NCI-H345 (cell line): Measurements from ENCODE around the gene ARHGAP9.

Experiments
- DNase-seq: peaks from one replicate; lab custom pipeline; 2025; lab: John Stamatoyannopoulos, UW

The ARHGAP9 gene

DNA sequence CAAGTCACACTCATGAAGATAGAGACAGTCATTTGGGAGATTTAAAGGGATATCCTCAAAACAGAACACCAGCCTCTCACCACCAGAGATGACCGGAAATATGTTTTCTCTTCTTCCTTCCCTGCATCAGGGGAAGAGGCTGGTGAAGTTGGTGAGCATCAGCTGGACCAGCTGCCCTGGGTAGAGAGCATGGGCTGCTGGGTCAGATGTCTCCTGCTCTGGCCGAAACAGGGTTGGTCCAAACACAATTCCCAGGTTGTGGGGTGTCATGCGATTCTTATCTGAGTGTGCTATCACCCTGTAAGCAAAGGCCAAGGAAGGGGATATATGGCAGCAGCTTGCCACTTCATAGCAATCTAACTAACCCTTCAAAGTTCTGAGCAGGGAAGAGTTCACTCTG is 7.3 kb downstream of the ARHGAP9 start:
- no peak for DNase-seq

DNA sequence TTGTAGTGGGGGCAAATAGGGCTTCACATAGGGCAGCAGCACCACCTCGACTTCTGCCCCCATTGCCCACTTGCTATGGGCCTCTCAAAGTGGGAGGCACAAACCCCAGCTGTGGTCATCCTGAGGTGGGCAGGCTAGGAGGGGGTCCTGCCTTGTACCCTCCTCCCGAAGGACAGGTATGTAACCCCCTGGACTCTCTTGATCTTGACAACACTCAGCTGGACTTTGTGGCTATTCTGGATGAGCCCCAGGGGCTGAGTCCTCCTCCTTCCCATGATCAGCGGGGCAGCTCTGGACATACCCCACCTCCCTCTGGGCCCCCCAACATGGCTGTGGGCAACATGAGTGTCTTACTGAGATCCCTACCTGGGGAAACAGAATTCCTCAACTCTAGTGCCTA is 8.0 kb downstream of the ARHGAP9 start:
- no peak for DNase-seq

DNA sequence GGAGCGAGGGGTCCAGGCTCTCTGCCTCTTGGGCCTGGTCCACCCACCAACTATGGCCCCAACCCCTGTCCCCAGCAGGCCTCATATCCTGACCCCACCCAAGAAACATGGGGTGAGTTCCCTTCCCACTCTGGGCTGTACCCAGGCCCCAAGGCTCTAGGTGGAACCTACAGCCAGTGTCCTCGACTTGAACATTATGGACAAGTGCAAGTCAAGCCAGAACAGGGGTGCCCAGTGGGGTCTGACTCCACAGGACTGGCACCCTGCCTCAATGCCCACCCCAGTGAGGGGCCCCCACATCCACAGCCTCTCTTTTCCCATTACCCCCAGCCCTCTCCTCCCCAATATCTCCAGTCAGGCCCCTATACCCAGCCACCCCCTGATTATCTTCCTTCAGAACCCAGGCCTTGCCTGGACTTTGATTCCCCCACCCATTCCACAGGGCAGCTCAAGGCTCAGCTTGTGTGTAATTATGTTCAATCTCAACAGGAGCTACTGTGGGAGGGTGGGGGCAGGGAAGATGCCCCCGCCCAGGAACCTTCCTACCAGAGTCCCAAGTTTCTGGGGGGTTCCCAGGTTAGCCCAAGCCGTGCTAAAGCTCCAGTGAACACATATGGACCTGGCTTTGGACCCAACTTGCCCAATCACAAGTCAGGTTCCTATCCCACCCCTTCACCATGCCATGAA is 8.6 kb downstream of the ARHGAP9 start:
- DNase-seq: no peak

DNA sequence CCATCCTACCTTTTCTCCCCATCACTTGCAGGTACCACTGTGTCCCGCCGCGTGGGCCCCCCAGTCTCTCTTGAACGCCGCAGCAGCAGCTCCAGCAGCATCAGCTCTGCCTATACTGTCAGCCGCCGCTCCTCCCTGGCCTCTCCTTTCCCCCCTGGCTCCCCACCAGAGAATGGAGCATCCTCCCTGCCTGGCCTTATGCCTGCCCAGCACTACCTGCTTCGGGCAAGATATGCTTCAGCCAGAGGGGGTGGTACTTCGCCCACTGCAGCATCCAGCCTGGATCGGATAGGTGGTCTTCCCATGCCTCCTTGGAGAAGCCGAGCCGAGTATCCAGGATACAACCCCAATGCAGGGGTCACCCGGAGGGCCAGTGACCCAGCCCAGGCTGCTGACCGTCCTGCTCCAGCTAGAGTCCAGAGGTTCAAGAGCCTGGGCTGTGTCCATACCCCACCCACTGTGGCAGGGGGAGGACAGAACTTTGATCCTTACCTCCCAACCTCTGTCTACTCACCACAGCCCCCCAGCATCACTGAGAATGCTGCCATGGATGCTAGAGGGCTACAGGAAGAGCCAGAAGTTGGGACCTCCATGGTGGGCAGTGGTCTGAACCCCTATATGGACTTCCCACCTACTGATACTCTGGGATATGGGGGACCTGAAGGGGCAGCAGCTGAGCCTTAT is 9.2 kb downstream of the ARHGAP9 start:
- no peak for DNase-seq

GRCh38 chr12:57469296-57470164 is 10.1 kb downstream of the ARHGAP9 start:
- DNase-seq: no peak

DNA sequence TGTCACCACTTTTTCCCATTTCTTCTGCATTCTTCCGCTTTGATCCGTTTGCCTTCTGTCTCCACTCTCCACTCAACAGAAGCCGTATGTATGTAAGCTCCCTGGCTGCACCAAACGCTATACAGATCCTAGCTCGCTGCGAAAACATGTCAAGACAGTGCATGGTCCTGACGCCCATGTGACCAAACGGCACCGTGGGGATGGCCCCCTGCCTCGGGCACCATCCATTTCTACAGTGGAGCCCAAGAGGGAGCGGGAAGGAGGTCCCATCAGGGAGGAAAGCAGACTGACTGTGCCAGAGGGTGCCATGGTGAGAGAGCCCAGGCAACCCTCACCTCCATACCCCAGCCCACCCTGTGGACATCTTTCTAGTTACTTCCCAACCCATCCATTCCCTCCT is 11.8 kb downstream of the ARHGAP9 start:
- no peak for DNase-seq

- DNase-seq: no peak
Observed at GRCh38 chr12:57467212-57467874, 12.3 kb downstream of the ARHGAP9 start.

DNA sequence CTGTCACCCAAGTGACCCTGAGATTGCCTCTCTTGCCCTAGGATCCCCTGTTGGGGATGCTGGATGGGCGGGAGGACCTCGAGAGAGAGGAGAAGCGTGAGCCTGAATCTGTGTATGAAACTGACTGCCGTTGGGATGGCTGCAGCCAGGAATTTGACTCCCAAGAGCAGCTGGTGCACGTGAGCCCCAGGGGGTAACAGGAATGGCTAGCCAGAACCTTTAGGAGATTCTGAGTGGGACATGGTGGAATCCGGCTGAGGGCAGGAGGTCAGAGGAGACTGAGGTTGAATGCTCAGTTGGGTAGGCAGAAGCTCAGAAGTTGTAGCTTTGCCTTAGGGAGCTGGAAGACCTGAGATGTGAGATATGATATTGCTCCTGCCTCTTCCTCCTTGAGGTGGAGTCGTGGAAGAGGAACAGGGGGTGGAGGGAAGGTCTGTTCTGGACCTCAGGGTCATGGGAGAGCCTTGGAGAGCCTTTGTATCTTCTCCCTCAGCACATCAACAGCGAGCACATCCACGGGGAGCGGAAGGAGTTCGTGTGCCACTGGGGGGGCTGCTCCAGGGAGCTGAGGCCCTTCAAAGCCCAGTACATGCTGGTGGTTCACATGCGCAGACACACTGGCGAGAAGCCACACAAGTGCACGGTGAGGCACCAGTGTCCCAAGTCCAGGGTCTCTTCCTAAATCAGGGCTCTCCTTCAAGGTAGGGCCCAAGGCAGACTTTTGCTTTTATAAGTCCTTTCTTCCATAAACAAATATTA is 13.7 kb downstream of the ARHGAP9 start:
- no peak for DNase-seq

DNA sequence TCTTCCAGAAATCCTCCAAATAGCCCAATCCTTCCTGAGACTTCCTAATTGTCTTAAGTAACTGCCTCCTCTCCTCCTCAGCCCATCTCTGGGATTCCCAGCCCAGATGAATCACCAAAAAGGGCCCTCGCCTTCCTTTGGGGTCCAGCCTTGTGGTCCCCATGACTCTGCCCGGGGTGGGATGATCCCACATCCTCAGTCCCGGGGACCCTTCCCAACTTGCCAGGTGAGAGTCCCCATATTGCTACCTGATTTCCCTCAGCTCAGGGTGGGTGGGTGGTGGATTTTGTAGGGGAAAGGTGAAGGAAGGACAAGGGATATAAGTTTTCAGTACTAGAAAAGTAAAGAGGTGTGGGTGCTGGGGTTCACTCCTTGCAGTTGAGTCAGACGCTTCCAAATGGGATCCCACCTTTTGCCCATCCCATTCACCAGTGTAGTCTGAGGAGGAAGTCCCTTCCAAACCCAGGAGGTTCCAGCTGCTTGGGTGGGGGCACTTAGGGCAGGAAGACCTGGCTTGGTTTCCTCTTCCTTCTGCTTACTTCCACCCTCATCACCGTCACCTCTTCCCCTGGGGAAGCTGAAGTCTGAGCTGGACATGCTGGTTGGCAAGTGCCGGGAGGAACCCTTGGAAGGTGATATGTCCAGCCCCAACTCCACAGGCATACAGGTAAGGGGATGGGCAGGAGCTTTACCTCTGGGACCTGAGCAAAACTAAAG is 14.5 kb downstream of the ARHGAP9 start:
- DNase-seq: no peak

GRCh38 chr12:57464569-57464968 is 15.1 kb downstream of the ARHGAP9 start:
- DNase-seq: no peak

- no peak for DNase-seq
Observed at GRCh38 chr12:57462912-57463253, 16.8 kb downstream of the ARHGAP9 start.

GRCh38 chr12:57462251-57462911 is 17.3 kb downstream of the ARHGAP9 start:
- peak; percentile 90 for DNase-seq

GRCh38 chr12:57461917-57462250 is 17.8 kb downstream of the ARHGAP9 start:
- no peak for DNase-seq

GRCh38 chr12:57461276-57461916 is 18.3 kb downstream of the ARHGAP9 start:
- peak; percentile 21 for DNase-seq

- no peak for DNase-seq
Observed at GRCh38 chr12:57460841-57461275, 18.8 kb downstream of the ARHGAP9 start.

GRCh38 chr12:57460468-57460784 is 19.2 kb downstream of the ARHGAP9 start:
- no peak for DNase-seq

GRCh38 chr12:57459750-57460467 is 19.8 kb downstream of the ARHGAP9 start, which contains the start of gene GLI1:
Gene GLI1, plus strand, starts transcription at chr12:57459785. Its CDS starts 3,907 bp downstream, at chr12:57463692.
- no peak for DNase-seq

GRCh38 chr12:57459055-57459749 is 20.5 kb downstream of the ARHGAP9 start:
- DNase-seq: peak; percentile 94

- no peak for DNase-seq
Observed at GRCh38 chr12:57458665-57459054, 21.0 kb downstream of the ARHGAP9 start.
